ENCODE results near the gene PARD3. TPM values are rescaled to one million over a fixed set of nuclear protein-coding genes. Genes with fewer than 3 reads are reported as not detected.

The PARD3 gene
- total RNA-seq, 1 donor from 2014 or later, result 0.11 TPM

- H3K36me3 Mint-ChIP-seq (ENCODE audit: low read depth), result no peaks in the 10 kb centered on the region
- ATAC-seq (ENCODE audit: low read depth) (no peak), DNase-seq (no peak)
- no peaks in the 10 kb centered on the region for H3K27me3 Mint-ChIP-seq
- H3K9me3 Mint-ChIP-seq, result no peaks in the 10 kb centered on the region
- no peak overlapping the region for H3K4me3 Mint-ChIP-seq
- no peaks in the 10 kb centered on the region for H3K4me1 Mint-ChIP-seq
- intact Hi-C loops (cut with micrococcal nuclease), result no loop called here
- TF ChIP-seq, protein P1, sequence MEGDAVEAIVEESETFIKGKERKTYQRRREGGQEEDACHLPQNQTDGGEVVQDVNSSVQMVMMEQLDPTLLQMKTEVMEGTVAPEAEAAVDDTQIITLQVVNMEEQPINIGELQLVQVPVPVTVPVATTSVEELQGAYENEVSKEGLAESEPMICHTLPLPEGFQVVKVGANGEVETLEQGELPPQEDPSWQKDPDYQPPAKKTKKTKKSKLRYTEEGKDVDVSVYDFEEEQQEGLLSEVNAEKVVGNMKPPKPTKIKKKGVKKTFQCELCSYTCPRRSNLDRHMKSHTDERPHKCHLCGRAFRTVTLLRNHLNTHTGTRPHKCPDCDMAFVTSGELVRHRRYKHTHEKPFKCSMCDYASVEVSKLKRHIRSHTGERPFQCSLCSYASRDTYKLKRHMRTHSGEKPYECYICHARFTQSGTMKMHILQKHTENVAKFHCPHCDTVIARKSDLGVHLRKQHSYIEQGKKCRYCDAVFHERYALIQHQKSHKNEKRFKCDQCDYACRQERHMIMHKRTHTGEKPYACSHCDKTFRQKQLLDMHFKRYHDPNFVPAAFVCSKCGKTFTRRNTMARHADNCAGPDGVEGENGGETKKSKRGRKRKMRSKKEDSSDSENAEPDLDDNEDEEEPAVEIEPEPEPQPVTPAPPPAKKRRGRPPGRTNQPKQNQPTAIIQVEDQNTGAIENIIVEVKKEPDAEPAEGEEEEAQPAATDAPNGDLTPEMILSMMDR (IDR thresholded peaks at IDR 0.05), result no peak
- no peak overlapping the region for H3K27ac Mint-ChIP-seq
- POLR2A ChIA-PET, result no interaction called here
- CTCF ChIA-PET, result no interaction called here
Measured at GRCh38 chr10:34168439-34168838, 646.7 kb downstream of the PARD3 start.

DNA sequence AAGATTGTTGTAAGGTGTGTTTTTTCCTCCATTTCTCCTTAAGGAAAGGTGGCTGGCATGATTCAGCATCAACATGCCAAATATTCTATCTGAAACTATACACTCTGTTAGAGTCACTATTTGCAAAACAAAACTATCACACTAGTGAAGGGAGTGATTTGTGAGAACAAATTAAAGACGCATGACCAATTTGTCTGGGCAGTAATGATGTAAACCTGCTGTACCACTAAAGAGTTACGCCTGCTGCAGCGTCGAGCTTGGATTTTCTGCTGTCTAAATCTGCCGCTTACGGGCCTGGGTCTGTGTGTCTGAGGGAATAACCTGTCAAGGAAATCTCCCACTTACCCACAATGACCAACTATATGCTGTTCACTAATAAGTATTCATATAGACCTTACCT is 648.3 kb downstream of the PARD3 start:
- ATAC-seq (ENCODE audit: low read depth) (no peak), DNase-seq (no peak)
- intact Hi-C loops (cut with micrococcal nuclease), result no loop called here
- H3K9me3 Mint-ChIP-seq, result no peaks in the 10 kb centered on the region
- H3K27ac Mint-ChIP-seq, result no peak overlapping the region
- ChIA-PET POLR2A (no interaction called here), CTCF (no interaction called here)
- H3K36me3 Mint-ChIP-seq (ENCODE audit: low read depth), result no peaks in the 10 kb centered on the region
- no peaks in the 10 kb centered on the region for H3K27me3 Mint-ChIP-seq
- H3K4me3 Mint-ChIP-seq, result no peak overlapping the region
- no peaks in the 10 kb centered on the region for H3K4me1 Mint-ChIP-seq
- TF ChIP-seq, protein P1 (IDR thresholded peaks at IDR 0.05), result no peak

DNA sequence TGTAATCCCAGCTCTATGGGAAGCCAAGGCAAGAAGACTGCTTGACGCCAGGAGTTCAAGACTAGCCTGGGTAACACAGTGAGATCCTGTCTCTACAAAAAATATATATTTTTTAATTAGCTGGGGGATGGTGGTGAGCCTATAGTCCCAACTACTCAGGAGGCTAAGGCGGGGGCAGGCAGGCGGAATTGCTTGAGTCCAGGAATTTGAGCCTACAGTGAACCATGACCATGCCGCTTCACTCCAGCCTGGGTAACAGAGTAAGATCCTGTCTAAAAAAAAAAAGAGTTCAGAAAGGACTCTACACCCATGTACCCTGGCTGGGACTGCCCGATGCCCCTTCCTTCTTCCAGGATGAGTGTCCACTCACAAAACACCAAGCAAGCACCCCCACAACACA is 648.7 kb downstream of the PARD3 start:
- Mint-ChIP-seq H3K36me3 (ENCODE audit: low read depth) (no peaks in the 10 kb centered on the region), H3K4me3 (no peak overlapping the region), H3K27me3 (no peaks in the 10 kb centered on the region), H3K4me1 (no peaks in the 10 kb centered on the region), H3K27ac (no peak overlapping the region), H3K9me3 (no peaks in the 10 kb centered on the region)
- ATAC-seq (ENCODE audit: low read depth) (no peak), DNase-seq (no peak)
- TF ChIP-seq, protein P1 (IDR thresholded peaks at IDR 0.05), result no peak
- POLR2A ChIA-PET, result no interaction called here
- CTCF ChIA-PET, result no interaction called here
- intact Hi-C loops (cut with micrococcal nuclease), result no loop called here

GRCh38 chr10:34164029-34164428 is 651.1 kb downstream of the PARD3 start:
- no peaks in the 10 kb centered on the region for H3K36me3 Mint-ChIP-seq (ENCODE audit: low read depth)
- intact Hi-C loops (cut with micrococcal nuclease), result no loop called here

DNA sequence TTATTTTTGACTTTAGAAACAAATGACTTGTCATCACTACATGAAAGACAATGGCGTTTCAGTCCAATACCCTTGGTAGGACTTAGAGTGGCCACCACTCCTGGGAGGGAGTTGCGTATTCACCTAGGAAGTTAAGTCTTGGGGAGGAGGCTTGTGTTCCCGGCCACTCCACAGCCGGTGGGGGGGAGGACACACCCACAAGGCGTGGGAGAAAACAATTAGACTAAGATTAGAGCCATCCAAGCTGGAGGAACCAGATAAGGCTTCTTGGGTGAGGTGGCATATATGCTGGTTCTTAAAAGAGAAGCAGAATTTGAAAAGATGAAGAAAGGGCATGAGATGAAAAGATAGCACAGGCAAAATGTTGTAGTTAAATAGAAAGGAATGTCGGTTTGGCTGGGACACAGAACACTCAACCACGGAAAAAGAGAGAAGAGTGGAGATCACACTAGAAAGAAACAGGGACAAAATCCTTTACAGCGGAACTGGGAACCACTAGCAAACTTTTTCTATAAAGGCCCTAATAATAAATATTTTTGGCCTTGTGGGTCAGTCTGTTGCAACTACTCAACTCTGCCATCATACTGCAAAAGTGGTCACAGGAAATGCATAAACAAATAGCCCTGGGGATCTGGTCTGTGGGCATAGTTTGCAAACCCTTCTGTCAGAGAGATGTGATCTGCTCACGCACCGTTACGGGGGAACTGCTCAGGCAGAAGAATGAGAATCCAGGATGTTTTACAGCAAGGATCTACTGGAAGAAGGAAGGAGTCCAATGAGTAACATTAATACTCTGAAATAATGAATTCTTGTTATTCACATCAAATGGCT is 651.8 kb downstream of the PARD3 start:
- POLR2A ChIA-PET, result no interaction called here
- no peaks in the 10 kb centered on the region for H3K36me3 Mint-ChIP-seq (ENCODE audit: low read depth)
- no peak for ATAC-seq (ENCODE audit: low read depth)
- H3K4me3 Mint-ChIP-seq, result no peak overlapping the region
- CTCF ChIA-PET, result interaction anchor here (0.5 kb wide), 1 partner anchor 1335 kb away, joined by 5 read pairs; no protein-coding TSS in a partner anchor
- H3K27me3 Mint-ChIP-seq, result no peaks in the 10 kb centered on the region
- no peak for DNase-seq
- H3K27ac Mint-ChIP-seq, result no peak overlapping the region
- H3K4me1 Mint-ChIP-seq, result no peaks in the 10 kb centered on the region
- no peaks in the 10 kb centered on the region for H3K9me3 Mint-ChIP-seq
- TF ChIP-seq, protein P1 (IDR thresholded peaks at IDR 0.05), result no peak
- intact Hi-C loops (cut with micrococcal nuclease), result no loop called here

More at GRCh38 chr10:34164029-34164428, 651.1 kb downstream of the PARD3 start:
- H3K4me3 Mint-ChIP-seq, result no peak overlapping the region
- H3K9me3 Mint-ChIP-seq, result no peaks in the 10 kb centered on the region
- H3K27ac Mint-ChIP-seq, result no peak overlapping the region
- ATAC-seq (ENCODE audit: low read depth) (no peak), DNase-seq (no peak)
- ChIA-PET CTCF (interaction anchor here (0.5 kb wide), 1 partner anchor 1335 kb away, joined by 5 read pairs; no protein-coding TSS in a partner anchor), POLR2A (no interaction called here)
- TF ChIP-seq, protein P1 (IDR thresholded peaks at IDR 0.05), result no peak
- no peaks in the 10 kb centered on the region for H3K4me1 Mint-ChIP-seq
- no peaks in the 10 kb centered on the region for H3K27me3 Mint-ChIP-seq

All from activated B cell treated with CpG ODN at 0.5 μM for 24 hours (primary cell).